Nephron progenitor cell (in vitro differentiated cells): ENCODE data around the gene JMJD1C.
A peak's percentile ranks its signal among the peaks of the same experiment; 100 is the strongest.

Experiments
- DNase-seq: peaks from one replicate; pipeline ENCODE4 v3.0.0; 2021
- H3K27ac Mint-ChIP-seq: 2 replicates; pipeline ENCODE4 v1.8.0; 2021; ENCODE audit warnings: mild to moderate bottlenecking, moderate library complexity, mixed read lengths
- H3K27me3 Mint-ChIP-seq: 2 replicates; pipeline ENCODE4 v1.8.0; 2021; ENCODE audit warnings: mild to moderate bottlenecking, low read depth, mixed read lengths; ENCODE audit not compliant: poor library complexity
- H3K36me3 Mint-ChIP-seq: 2 replicates; pipeline ENCODE4 v1.8.0; 2021; ENCODE audit warnings: low read depth, mixed read lengths
- H3K4me1 Mint-ChIP-seq: 2 replicates; pipeline ENCODE4 v1.8.0; 2021; ENCODE audit warnings: mixed read lengths
- H3K4me3 Mint-ChIP-seq: 2 replicates; pipeline ENCODE4 v1.8.0; 2021; ENCODE audit warnings: mild to moderate bottlenecking, moderate library complexity, mixed read lengths
- H3K9me3 Mint-ChIP-seq: 2 replicates; pipeline ENCODE4 v1.8.0; 2021; ENCODE audit warnings: mild to moderate bottlenecking, moderate library complexity, mixed read lengths
- TF ChIP-seq, protein P1 (sequence below): fragments of 200-600 bp; sonication (generic); IDR thresholded peaks from 2 replicates; pipeline ENCODE4 v1.5.0; 2021; ENCODE audit warnings: antibody characterized with exemption

JMJD1C gene

DNA sequence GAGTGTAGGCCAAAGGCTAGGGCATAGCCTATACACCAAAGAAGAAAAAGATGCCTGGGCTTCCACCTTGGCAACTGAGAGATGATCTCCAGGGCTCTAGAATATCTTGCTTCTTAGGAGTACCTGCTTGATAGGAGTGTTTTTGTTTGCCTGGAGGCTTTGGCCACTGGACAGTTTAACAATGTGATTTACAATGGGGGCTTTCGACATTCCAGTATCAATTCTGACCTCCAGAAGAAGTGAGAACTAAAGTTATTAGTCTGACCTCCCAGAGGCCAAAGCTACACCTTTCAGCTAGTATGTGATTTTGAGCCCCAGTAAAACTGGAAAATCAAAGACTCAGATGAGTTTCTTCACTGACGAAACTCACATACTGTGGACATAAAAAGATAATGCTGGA is 96.1 kb downstream of the JMJD1C start:
- TF ChIP-seq, protein P1, sequence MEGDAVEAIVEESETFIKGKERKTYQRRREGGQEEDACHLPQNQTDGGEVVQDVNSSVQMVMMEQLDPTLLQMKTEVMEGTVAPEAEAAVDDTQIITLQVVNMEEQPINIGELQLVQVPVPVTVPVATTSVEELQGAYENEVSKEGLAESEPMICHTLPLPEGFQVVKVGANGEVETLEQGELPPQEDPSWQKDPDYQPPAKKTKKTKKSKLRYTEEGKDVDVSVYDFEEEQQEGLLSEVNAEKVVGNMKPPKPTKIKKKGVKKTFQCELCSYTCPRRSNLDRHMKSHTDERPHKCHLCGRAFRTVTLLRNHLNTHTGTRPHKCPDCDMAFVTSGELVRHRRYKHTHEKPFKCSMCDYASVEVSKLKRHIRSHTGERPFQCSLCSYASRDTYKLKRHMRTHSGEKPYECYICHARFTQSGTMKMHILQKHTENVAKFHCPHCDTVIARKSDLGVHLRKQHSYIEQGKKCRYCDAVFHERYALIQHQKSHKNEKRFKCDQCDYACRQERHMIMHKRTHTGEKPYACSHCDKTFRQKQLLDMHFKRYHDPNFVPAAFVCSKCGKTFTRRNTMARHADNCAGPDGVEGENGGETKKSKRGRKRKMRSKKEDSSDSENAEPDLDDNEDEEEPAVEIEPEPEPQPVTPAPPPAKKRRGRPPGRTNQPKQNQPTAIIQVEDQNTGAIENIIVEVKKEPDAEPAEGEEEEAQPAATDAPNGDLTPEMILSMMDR = no peak
- peaks cover 14% of the 10 kb centered on the region for H3K36me3 Mint-ChIP-seq
- peaks cover 2% of the 10 kb centered on the region for H3K27me3 Mint-ChIP-seq
- peaks cover 23% of the 10 kb centered on the region for H3K4me1 Mint-ChIP-seq
- peak overlapping the region; percentile 96 for H3K27ac Mint-ChIP-seq
- no peak overlapping the region for H3K4me3 Mint-ChIP-seq
- DNase-seq = peak; percentile 17
- H3K9me3 Mint-ChIP-seq = no peaks in the 10 kb centered on the region

DNA sequence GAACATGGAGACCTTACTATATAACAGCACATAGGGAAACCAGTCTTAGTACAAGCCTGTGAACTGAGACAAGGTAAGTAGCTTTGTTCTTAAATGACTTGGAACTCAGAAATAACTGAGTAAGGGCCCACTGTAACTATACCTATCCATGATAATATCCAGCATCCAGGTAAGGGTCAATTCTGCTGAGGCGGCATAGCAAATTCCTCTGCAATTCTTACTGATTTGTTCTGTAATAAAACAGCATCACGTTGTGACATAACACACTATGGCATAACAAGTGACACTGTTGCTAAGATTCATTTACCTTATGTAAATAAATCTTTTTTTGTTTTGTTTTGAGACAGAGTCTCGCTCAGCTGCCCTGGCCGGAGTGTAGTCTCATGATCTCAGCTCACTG is 97.4 kb downstream of the JMJD1C start:
- no peak for DNase-seq
- H3K36me3 Mint-ChIP-seq = peaks cover 24% of the 10 kb centered on the region
- H3K27ac Mint-ChIP-seq = no peak overlapping the region
- peaks cover 2% of the 10 kb centered on the region for H3K27me3 Mint-ChIP-seq
- H3K4me1 Mint-ChIP-seq = peaks cover 23% of the 10 kb centered on the region
- TF ChIP-seq, protein P1 = no peak
- no peak overlapping the region for H3K4me3 Mint-ChIP-seq
- H3K9me3 Mint-ChIP-seq = no peaks in the 10 kb centered on the region

DNA sequence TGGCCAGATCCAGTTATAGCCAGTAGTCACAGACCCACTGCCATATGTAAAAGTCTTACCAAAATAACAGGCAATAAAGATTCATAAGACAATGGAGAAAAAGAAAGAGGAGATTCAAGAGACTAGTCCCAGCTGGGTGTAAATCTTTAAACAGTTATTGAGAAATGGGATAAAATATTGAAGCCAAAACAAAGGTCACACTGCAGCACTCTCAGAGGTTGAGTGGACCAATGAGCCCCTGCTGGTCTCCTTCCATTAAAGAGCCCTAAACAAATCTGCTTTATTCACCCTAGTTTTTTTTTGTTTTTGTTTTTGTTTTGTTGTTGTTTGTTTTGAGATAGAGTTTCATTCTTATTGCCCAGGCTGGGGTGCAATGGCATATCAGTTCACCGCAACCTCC is 98.8 kb downstream of the JMJD1C start:
- H3K9me3 Mint-ChIP-seq = no peaks in the 10 kb centered on the region
- DNase-seq = no peak

GRCh38 chr10:63365976-63366765 is 99.6 kb downstream of the JMJD1C start:
- TF ChIP-seq, protein P1 = no peak
- Mint-ChIP-seq H3K9me3 (no peaks in the 10 kb centered on the region), H3K4me3 (no peak overlapping the region), H3K27me3 (peaks cover 2% of the 10 kb centered on the region), H3K36me3 (peaks cover 20% of the 10 kb centered on the region), H3K4me1 (peaks cover 23% of the 10 kb centered on the region), H3K27ac (no peak overlapping the region)
- DNase-seq = no peak

More for the DNA sequence above, 98.8 kb downstream of the JMJD1C start:
- H3K27me3 Mint-ChIP-seq = peaks cover 2% of the 10 kb centered on the region
- peak overlapping the region; percentile 84 for H3K27ac Mint-ChIP-seq
- TF ChIP-seq, protein P1 = no peak
- H3K36me3 Mint-ChIP-seq = peaks cover 20% of the 10 kb centered on the region
- peaks cover 23% of the 10 kb centered on the region for H3K4me1 Mint-ChIP-seq
- H3K4me3 Mint-ChIP-seq = no peak overlapping the region

DNA sequence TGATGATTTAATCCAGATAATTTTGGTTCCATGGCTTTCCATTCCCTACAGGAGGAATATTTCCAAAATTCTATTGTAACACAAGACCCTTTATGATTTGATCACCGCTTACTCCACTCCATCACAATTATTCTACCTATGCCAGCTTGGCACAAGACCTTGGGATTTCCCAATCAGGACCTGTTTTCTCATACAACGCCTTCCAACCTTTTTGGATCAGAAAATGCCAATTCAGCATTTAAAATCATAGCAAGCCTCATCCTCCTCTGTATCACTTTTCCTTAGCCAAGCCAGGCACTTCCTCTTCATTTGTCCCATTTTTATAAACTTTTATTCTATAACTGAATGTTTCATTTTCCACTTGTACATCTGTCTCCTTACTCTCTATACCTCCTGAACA is 100.9 kb downstream of the JMJD1C start:
- H3K4me1 Mint-ChIP-seq = peaks cover 16% of the 10 kb centered on the region
- DNase-seq = no peak
- no peak overlapping the region for H3K4me3 Mint-ChIP-seq
- H3K36me3 Mint-ChIP-seq = peaks cover 20% of the 10 kb centered on the region
- H3K9me3 Mint-ChIP-seq = no peaks in the 10 kb centered on the region
- H3K27me3 Mint-ChIP-seq = peaks cover 2% of the 10 kb centered on the region
- TF ChIP-seq, protein P1 = no peak
- no peak overlapping the region for H3K27ac Mint-ChIP-seq

DNA sequence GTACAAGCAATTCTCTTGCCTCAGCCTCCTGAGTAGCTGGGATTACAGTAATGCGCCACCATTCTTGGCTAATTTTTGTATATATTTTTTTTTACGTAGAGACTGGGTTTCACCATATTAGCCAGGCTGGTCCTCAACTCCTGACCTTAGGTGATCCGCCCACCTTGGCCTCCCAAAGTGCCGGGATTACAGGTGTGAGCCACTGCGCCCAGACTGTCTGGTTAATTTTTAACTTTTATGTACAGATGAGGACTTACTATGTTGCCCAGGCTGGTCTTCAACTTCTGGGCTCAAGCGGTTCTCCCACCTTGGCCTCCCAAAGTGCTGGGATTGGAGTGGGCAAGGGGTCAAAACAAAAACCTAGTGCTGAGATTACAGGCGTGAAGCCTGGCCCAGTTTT is 101.8 kb downstream of the JMJD1C start:
- H3K4me1 Mint-ChIP-seq = peaks cover 6% of the 10 kb centered on the region
- H3K4me3 Mint-ChIP-seq = no peak overlapping the region
- H3K27me3 Mint-ChIP-seq = peaks cover 2% of the 10 kb centered on the region
- TF ChIP-seq, protein P1 = no peak
- DNase-seq = no peak
- no peaks in the 10 kb centered on the region for H3K9me3 Mint-ChIP-seq
- H3K36me3 Mint-ChIP-seq = peaks cover 20% of the 10 kb centered on the region
- no peak overlapping the region for H3K27ac Mint-ChIP-seq
